ENCODE data around the gene C2orf80.
A peak's percentile ranks its signal among the peaks of the same experiment; 100 is the strongest.
"Not testable (repeated sequence)": the region's sequence is repeated elsewhere in the genome, so short reads cannot be mapped to it uniquely, and the experiment has no call there.

Gene C2orf80

GRCh38 chr2:208189810-208190503 lies at the start of gene C2orf80:
Gene C2orf80, minus strand, starts transcription at chr2:208190030. Its CDS starts 3,044 bp downstream, at chr2:208186986.
- DNase-seq = peak in 4 of 10 donors; percentile 26 to 90 (median 48)
- intact Hi-C loops (cut with DNase I) = no loop called here

DNA sequence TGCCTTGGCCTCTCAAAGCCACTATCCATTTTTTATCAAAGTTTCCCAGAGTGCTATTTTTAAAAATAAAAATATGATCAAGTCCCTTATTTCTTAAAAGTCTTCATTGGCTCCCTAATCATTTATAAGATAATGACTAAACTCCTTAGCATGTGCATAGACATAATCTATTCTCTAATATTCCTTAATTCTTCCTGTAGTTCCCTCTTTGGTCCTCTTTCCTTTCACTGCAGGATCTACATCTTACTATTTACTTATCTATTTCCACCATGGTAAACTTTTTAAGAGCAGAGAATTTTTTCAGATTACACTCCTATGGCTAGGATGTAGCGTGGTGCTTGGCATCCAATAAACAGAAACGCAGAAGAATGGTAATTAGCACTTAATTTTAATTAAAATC lies 46.0 kb upstream of the C2orf80 start:
- intact Hi-C loops (cut with DNase I) = no loop called here
- no peak for DNase-seq

- DNase-seq = no peak
- intact Hi-C loops (cut with DNase I) = no loop called here
Observed at GRCh38 chr2:208234786-208235185, 45.0 kb upstream of the C2orf80 start.

DNA sequence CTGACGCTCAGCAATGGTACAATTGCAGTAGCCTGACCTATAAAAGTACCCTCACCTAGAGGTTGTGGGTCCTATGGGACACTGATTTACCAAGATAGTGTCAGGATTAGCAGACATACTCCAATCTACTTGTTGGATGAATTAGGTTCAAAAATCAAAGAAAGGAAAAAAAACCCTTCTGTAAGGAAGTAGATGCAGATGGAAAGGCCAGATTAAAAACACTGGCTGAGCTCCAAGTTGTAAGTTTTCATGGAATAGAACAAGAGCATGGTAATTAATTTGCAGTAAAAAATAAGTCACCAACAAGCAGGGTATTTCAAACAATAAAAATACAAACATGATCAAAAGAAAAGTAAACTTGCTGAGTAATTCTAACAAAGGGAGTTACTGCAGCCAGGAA lies 38.6 kb upstream of the C2orf80 start:
- DNase-seq = no peak
- intact Hi-C loops (cut with DNase I) = no loop called here

DNA sequence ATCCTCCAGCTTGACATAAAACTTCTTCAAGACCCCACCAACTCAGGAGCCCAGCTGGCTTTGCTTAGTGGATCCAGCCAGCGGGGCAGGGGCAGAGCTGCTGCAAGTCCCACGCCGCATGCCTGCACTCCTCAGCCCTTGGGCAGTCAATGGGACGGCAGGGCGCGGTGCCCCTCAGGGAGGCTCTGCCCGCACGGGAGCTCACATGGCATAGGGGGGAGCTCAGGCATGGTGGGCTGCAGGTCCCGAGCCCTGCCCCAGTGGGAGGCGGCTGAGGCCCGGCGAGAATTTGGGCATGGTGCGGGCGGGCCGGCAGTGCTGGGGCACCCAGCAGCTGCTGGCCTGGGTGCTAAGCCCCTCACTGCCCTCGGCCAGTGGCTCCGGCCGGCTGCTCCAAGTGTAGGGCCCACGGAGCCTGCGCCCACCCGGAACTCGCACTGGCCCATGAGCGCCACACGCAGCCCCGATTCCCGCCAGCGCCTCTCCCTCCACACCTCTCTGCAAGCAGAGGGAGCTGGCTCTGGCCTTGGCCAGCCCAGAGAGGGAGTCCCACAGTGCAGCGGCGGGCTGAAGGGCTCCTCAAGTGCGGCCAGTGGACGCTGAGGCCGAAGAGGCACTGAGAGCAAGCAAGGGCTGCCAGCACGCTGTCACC lies 37.9 kb upstream of the C2orf80 start:
- intact Hi-C loops (cut with DNase I) = no loop called here
- DNase-seq = peak in 1 of 10 donors; percentile 39

DNA sequence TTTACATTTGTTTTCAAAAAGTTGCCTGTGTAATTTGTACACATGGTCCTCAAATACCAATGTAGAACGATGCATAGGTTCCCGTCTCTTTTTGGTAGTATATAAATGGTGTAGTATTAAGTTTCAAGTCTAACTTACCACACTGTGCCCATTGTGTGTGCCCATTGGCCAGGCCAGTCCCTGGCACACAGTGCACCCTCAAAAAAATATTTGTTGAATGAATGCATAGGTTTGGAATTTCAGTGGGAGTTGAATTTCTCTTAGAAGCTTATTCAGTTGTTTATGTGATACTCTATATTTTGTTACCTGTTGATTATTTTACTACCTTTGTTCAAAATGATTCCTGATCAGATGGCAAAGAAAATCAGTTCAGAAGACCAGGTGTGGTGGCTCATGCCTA lies 35.0 kb upstream of the C2orf80 start:
- intact Hi-C loops (cut with DNase I) = no loop called here
- no peak for DNase-seq

GRCh38 chr2:208222351-208222750 lies 32.5 kb upstream of the C2orf80 start:
- intact Hi-C loops (cut with DNase I) = no loop called here
- DNase-seq = no peak

- DNase-seq; intact Hi-C loops (cut with DNase I): not testable (repeated sequence)
Observed at GRCh38 chr2:208221873-208222272, 32.0 kb upstream of the C2orf80 start.

- DNase-seq = no peak
- intact Hi-C loops (cut with DNase I) = no loop called here
Observed at GRCh38 chr2:208210688-208211451, 21.0 kb upstream of the C2orf80 start.

GRCh38 chr2:208208335-208209085 lies 18.7 kb upstream of the C2orf80 start:
- DNase-seq = no peak
- intact Hi-C loops (cut with DNase I) = no loop called here

GRCh38 chr2:208207769-208208168 lies 17.9 kb upstream of the C2orf80 start:
- intact Hi-C loops (cut with DNase I) = no loop called here
- no peak for DNase-seq

DNA sequence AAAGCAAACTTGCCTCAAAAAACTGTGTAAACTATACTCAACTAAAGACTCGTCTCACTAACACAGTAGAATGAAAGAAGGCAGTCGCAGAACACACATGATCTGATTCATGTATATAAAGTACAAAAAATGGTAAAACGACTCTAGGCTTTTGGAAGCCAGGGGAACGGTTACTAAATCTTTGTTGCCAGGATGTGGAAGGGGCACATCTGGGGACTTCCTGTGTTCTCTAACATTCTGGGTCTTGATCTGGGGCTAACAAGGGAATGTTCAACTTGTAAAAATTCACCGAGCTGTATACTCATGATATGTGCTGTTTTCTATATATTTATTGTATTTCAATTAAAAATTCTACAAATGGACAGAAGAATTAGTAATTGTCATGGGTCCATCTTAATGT lies 14.3 kb upstream of the C2orf80 start:
- intact Hi-C loops (cut with DNase I) = no loop called here
- DNase-seq = no peak

GRCh38 chr2:208195531-208195930 lies 5.7 kb upstream of the C2orf80 start:
- DNase-seq = no peak
- intact Hi-C loops (cut with DNase I) = no loop called here

DNA sequence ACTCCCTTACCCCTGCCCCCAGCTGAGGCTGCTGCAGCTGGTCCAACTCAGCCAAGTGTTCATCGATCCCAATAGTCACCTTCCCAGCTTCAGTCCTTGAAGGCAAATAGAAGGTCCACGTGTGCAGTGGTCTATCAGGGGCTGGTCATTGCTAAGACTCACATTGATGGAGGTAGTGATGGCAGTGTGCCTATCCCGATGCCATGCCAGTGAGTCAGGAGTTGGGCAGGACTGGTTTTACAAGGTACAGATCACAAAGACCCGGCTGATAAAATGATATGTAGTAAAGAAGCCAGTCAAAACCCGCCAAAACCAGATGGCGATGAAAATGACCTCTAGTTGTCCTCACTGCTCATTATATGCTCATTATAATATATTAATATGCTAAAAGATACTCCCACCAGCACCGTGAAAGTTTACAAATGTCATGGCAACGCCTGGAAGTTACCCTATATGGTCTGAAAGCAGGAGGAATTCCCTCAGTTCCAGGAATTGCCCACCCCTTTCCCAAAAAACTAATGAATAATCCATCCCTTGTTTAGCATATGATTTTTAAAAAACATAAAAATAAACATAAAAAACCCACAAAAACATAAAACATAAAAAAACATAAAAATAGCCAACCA lies 2.9 kb upstream of the C2orf80 start:
- DNase-seq = no peak
- intact Hi-C loops (cut with DNase I) = no loop called here

DNA sequence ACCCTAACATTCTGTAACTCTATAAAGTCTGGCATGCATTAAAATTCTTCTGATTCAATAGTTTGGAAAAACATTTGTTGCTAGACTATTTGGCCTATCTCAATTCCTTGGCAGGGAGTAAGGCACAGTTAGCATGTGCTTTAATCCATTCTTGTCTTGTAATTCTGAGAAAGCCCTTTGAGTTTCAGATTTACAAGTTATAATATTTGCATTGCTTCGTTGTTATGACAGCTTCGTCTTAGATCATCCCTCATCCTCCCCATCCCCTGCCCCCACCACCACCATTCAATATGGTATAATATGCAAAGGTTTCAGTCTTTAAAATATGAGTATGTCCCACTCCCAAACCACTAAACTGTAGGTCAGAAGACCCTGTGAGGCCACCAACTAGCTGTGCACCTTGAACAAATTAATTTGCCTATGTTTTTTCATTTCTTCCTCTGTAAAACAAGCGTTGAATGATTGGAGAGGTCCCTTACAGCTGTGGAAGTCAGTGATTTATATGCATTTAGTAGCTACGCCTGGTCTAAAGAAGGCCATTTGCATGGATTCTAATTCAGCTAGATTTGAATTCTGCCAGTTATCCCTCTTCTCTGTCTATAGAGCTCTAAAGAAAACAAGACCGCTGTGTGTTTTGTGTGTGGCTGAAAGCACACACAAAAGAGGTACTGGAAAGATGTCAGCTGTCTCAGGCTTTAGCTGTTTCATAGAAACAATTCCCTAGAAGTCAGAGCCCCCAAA lies 591 bp downstream of the C2orf80 start:
- intact Hi-C loops (cut with DNase I) = no loop called here
- DNase-seq = no peak

GRCh38 chr2:208186893-208187292 lies 2.9 kb downstream of the C2orf80 start:
- intact Hi-C loops (cut with DNase I) = no loop called here

DNA sequence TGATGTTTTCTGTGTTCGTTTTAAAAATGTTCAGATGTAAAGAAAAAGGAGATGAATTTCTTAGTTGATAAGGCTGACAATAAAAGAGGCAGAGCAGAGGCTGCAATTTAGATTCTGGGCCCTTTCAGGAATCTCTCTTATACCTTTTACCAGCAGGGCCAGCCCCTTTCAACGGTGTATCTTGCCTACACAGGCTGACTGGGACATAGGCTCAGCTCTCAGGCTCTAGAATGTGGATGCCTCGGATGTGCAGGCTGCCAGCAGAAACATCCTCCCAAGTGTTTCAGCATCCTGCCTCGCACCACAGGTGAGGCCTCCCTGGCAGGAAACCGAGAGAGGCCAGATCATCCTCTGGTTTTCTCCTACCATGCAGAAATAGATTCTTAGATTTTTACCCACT lies 3.4 kb downstream of the C2orf80 start:
- intact Hi-C loops (cut with DNase I) = no loop called here
- peak in 3 of 10 donors; percentile 22 to 82 (median 70) for DNase-seq

More at GRCh38 chr2:208186893-208187292, 2.9 kb downstream of the C2orf80 start:
- DNase-seq = no peak

DNA sequence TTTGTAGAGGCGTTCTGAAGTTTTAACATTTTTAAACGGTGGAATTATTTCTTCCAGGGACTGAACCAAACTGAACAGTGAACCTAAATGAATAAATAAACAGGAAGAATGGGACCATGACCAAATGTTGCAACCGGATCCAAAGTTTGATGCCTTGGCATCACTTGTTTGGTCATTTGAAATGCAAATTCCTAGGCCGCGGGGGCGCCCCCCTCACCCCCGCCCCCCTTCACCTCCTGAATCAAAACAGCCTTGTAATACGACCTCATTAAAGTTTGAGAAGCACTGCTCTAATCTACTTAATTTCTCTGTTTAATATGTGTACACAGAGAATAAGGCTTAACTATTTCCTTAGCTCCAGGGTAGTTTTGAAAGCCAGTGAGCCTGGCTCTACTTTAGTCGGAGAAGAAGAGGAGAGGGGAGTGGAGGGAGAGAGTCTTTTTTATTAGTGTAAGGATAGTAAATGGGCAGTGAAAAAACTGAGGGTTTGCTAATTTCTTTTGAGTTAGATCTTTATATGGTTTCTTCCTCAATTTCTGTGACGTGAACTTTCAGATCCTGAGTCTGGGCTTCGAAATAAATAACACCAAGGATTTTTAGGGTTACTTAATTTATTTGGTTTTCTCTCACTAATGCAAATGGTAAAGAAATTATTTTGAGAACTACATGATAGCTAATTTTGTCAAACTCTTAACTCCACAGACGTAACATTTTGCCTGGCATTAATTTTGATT lies 5.7 kb downstream of the C2orf80 start:
- intact Hi-C loops (cut with DNase I) = no loop called here
- no peak for DNase-seq

GRCh38 chr2:208183526-208183925 lies 6.3 kb downstream of the C2orf80 start:
- intact Hi-C loops (cut with DNase I) = no loop called here
- peak in 1 of 10 donors; percentile 82 for DNase-seq
